Erythroblast (primary cell): ENCODE measurements around the gene EEF1G.

Experiments
- GATA1 ChIP-seq: IDR thresholded peaks from 2 replicates; pipeline ENCODE4 v1.6.1; 2011; ENCODE audit warnings: low read depth, mild to moderate bottlenecking, control low read depth, low read length, moderate library complexity
- POLR2A ChIP-seq: IDR thresholded peaks from 2 replicates; pipeline ENCODE4 v1.6.1; 2011; ENCODE audit warnings: mild to moderate bottlenecking, low read length

GRCh38 chr11:62542111-62542745, 31.5 kb downstream of the EEF1G start:
- TF ChIP-seq POLR2A = no peak
- TF ChIP-seq GATA1 = no peak
